ENCODE results near the gene S100A6.

The S100A6 gene

GRCh38 chr1:153553096-153553495 is 17.3 kb upstream of the S100A6 start:
- DNase-seq (ENCODE audit: low read depth) = no peak
- no peak overlapping the region for H3K4me3 ChIP-seq (ENCODE audit: low read depth, low read length)
- TF ChIP-seq, protein P1, sequence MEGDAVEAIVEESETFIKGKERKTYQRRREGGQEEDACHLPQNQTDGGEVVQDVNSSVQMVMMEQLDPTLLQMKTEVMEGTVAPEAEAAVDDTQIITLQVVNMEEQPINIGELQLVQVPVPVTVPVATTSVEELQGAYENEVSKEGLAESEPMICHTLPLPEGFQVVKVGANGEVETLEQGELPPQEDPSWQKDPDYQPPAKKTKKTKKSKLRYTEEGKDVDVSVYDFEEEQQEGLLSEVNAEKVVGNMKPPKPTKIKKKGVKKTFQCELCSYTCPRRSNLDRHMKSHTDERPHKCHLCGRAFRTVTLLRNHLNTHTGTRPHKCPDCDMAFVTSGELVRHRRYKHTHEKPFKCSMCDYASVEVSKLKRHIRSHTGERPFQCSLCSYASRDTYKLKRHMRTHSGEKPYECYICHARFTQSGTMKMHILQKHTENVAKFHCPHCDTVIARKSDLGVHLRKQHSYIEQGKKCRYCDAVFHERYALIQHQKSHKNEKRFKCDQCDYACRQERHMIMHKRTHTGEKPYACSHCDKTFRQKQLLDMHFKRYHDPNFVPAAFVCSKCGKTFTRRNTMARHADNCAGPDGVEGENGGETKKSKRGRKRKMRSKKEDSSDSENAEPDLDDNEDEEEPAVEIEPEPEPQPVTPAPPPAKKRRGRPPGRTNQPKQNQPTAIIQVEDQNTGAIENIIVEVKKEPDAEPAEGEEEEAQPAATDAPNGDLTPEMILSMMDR (IDR thresholded peaks at IDR 0.05; ENCODE audit: low read depth, low read length, missing control alignments) = no peak

GRCh38 chr1:153552335-153552734 is 16.5 kb upstream of the S100A6 start:
- no peak overlapping the region for H3K4me3 ChIP-seq (ENCODE audit: low read depth, low read length)
- TF ChIP-seq, protein P1 (IDR thresholded peaks at IDR 0.05; ENCODE audit: low read depth, low read length, missing control alignments) = peak; percentile 1
- no peak for DNase-seq (ENCODE audit: low read depth)

DNA sequence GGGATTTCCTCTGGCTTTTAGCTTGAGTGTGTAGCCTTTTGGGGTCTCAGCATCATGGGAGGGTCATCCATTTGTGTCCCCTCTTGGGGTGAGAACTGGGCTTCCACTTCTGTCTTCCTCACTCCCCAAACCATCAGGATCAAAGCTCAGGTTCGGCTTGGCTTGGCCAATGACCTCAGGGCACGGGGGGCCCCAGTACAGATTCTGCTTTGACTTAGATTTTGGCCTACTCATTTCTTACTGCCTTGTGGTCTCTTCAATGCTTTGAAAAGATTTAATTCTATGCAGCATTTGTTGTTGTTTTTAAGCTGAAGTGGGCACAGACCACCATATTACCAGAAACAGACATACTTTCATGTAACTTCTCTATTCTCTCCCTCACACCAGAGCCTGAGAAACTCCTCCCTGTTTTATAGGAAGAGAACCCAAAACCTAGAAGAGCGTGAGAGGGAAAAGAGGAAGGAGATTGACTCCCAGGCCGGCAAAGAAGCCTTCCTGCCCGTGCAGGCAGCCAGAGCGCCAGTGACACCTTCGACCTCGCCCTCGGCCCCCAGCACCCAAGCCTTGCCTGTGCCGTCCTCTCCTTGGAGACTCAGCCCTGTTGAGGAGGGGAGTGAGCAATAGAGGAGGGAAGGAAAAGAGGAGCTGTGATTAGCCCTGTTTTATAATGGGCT is 15.2 kb upstream of the S100A6 start:
- H3K4me3 ChIP-seq (ENCODE audit: low read depth, low read length) = no peak overlapping the region
- TF ChIP-seq, protein P1 (IDR thresholded peaks at IDR 0.05; ENCODE audit: low read depth, low read length, missing control alignments) = no peak
- DNase-seq (ENCODE audit: low read depth) = no peak

- TF ChIP-seq, protein P1 (IDR thresholded peaks at IDR 0.05; ENCODE audit: low read depth, low read length, missing control alignments) = no peak
- no peak for DNase-seq (ENCODE audit: low read depth)
- H3K4me3 ChIP-seq (ENCODE audit: low read depth, low read length) = no peak overlapping the region
Observed at GRCh38 chr1:153550398-153550758, 14.6 kb upstream of the S100A6 start.

DNA sequence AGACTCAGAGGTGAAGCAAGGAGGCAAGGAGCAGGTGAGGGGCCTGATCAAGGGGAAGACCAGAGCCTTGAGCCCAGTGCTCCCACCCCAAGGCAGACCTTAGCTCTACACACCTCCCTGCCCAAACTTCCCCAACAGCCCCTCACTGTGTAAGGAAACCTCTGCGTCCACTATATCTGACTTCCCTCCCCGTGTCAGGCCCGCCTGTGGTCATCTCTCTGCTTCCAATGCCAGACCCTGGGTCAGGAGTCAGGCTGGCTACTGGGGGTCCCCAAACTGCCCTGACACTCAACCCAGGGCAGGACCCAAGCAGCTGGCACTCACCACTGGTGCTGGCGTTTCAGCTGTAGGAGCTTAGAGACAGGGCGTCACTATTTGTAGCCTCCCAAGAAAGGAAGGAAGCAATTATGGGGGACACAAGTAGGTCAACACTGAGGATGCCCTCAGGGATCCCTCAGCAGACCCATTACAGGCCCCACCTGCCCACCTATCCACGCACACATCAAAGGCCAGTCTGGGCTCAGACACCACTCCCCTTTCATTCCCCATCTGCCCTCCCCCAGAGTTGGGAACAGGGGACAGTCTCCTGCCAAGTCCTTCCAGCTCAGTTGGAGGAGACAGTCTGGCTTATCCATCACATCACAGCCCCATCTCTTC is 14.1 kb upstream of the S100A6 start:
- DNase-seq (ENCODE audit: low read depth) = no peak
- TF ChIP-seq, protein P1 (IDR thresholded peaks at IDR 0.05; ENCODE audit: low read depth, low read length, missing control alignments) = no peak
- H3K4me3 ChIP-seq (ENCODE audit: low read depth, low read length) = no peak overlapping the region

DNA sequence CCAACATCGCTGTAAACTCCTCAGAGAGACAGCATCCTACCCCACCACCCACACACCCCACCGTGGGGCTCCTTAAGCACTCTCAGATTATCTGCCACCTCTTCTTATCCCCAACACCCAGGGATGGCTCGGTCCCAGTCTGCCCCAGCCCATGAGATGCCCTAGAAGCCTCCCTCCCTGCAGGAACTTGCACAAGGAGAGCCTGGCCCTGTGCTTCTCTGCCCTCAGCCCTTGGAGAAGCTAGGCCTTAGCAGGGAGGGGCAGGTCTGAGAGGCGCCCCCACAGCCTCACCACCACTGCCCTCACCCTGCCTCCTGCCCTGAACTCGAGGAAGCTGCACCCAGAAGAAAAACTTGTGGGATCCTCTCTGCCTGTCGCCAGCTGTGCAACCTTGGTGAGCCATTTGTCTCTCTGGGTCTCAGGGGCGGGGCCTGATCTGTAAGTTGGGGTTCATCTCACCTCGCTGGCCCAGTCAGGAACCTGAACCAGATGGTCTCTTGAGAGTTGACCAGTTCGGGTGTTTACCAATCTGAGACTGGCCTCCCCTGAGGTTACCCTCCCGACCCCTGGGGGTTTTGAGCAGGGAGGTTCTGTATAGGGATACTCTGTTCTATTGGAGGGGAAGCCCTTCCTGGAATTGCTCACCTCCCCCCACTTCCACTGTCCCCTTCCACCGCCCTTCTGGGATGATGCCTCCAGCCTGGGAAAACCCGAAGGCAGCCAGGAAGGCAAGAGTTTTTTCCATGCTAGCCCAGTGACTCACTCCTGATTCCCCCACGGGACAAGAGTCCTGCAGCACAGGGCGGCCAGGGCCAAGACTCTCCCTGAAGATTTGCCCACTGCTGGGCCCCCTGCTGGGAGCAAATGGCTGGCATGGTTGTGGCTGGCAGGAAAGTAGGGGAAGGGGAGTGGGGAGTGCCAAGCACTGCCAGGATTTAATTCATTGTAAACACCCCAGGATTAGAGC is 13.2 kb upstream of the S100A6 start, which contains the start of gene S100A3:
Gene S100A3, minus strand, starts transcription at position 537 of the 967 bp plus-strand sequence. CDS start 773 bp downstream, outside the sequence.
- no peak within 1 kb of the TSS for H3K4me3 ChIP-seq (ENCODE audit: low read depth, low read length)
- no peak for DNase-seq (ENCODE audit: low read depth)

More for the DNA sequence above, 13.2 kb upstream of the S100A6 start, which contains the start of gene S100A3:
- TF ChIP-seq, protein P1 (IDR thresholded peaks at IDR 0.05; ENCODE audit: low read depth, low read length, missing control alignments) = no peak
